Erythroblast (primary cell): ENCODE measurements around the gene OSTM1.

Source experiments
- DNase-seq, 2 experiments: peaks; one replicate each; lab custom pipeline; 2025; lab: John Stamatoyannopoulos, UW
- GATA1 ChIP-seq: IDR thresholded peaks from 2 replicates; pipeline ENCODE4 v1.6.1; 2011; ENCODE audit warnings: low read depth, mild to moderate bottlenecking, control low read depth, low read length, moderate library complexity
- POLR2A ChIP-seq: IDR thresholded peaks from 2 replicates; pipeline ENCODE4 v1.6.1; 2011; ENCODE audit warnings: mild to moderate bottlenecking, low read length

OSTM1 gene

DNA sequence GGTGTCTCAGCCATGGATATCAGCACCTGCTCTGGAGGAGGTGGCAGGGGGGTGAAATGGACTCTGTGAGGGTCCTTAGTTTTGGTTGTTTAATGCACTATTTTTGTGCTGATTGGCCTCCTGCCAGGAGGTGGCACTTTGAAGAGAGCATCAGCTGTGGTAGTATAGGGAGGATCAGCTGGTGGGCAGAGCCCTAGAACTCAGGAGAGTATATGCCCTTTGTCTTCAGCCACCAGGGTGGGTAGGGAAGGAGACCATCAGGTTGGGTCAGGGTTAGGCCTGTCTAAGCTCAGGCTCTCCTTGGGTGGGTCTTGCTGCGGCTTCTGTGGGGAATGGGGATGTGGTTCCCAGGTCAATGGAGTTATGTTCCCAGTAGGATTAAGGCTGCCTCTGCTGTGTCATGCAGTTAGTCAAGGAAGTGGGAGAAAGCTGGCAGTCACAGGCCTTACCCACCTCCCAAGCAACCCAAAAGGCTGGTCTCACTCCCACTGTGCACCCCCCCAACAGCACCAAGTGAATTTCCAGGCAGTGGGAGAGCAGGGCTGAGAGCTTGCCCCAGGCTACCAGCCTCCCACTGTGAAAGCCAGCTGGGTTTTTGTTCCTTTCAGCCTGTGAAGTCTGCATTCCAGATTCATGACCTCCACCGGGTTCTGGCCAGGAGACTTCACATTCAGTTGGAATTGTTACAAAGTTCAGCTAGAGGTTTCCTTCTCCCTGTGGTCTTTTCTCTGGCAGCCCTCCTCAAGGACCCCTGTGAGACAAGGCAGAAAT is 5.7 kb upstream of the OSTM1 start:
- TF ChIP-seq POLR2A = no peak
- no peak for TF ChIP-seq GATA1

DNA sequence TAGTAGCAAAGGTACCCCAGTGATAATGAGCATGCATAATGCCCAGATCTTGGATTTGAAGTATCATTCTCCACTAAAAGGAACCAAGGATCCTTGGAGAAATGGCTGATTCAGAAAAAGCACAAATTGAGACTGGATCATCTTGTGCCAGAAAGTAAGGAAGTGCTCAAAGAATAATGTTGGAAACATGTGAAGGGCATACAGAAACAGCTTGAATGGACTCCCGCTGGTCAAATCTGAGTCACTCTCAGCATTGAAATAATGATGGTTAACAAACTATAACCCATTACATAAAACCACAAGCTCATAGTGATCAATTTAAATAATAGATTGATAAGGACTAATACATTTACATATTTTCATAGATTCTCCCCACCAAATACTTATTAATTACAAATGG is 3.6 kb upstream of the OSTM1 start:
- DNase-seq = no peak
- no peak for TF ChIP-seq POLR2A
- no peak for TF ChIP-seq GATA1

More for the DNA sequence above, 5.7 kb upstream of the OSTM1 start:
- DNase-seq = no peak

DNA sequence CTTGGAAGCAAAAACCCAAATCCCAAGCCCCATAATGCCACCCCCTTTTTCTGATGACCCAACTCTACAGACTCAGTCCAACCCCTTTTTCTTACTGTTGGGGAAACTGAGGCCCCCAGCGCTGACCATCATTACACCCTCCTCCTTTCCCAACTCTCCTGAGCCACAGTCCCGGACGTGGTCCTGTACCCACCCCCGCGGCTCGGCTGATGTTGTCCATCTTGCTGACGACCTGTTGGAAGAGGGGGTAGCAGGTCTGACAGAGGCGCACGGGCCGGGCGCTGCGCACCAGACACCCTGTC is 533 bp downstream of the OSTM1 start:
- no peak for TF ChIP-seq POLR2A
- no peak for TF ChIP-seq GATA1
- DNase-seq = no peak

DNA sequence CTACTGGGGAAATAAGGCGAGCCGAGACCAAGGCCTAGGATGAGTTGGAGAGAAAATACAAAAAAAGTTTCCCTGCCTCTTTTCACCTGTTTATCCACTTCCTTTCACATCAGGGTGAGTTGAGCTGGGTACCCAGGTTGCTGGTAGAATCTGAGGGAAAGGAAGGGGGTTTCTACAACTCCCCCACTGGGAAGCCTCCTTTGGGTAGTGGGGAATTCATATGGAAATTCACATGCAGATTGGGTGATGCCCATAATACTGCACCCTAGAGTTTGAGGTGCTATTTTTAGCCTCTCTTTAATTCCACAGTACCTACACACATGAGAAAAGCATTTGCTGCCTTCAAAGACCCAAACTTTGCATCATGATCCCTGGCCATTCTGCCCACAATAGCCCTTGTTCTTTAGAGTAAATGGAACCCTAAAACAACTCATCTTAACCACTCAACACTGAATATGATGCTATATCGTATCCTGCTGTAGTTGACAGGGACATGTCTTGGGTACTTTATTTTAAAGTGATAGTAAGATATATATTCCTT is 2.7 kb downstream of the OSTM1 start:
- TF ChIP-seq POLR2A (no peak), GATA1 (no peak)

DNA sequence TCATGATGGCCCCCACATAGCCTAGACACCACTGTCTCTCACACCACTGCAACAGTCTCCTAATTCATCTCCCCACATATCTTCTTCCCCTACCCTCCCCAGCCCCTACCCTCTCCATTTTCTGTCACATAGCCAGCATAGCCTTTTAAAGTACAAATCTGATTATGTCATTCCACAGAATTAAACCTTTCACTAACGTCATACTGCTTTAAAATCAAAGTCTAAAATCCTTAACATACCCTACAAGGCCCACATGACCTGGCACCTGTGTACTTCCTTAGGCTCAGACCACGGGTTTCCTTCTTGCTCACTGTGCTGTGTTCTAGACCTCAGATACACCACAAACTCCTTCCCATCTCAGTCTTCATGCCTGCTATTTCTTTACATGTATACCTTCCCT is 5.9 kb downstream of the OSTM1 start:
- TF ChIP-seq GATA1 = no peak
- no peak for TF ChIP-seq POLR2A
- DNase-seq = no peak

More for the DNA sequence above, 2.7 kb downstream of the OSTM1 start:
- no peak for DNase-seq

DNA sequence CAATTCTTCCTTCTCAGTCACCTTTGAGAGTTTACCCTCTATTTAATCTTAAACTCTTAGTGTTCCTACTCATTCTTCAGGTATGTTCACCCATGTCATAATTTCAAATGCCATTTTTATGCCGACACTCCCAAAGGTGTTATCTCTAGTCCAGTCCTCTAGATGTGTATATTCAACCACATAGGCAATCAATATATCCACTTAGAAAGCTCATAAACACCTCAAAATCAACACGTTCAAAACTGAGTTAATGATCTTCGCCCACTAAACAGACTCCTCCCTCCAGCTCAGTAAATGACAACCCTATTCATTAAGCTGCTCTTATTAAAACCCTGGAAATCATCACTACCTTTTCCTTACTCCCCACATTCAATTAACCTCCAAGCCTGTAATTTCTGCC is 6.4 kb downstream of the OSTM1 start:
- TF ChIP-seq GATA1 (no peak), POLR2A (no peak)
- no peak for DNase-seq

DNA sequence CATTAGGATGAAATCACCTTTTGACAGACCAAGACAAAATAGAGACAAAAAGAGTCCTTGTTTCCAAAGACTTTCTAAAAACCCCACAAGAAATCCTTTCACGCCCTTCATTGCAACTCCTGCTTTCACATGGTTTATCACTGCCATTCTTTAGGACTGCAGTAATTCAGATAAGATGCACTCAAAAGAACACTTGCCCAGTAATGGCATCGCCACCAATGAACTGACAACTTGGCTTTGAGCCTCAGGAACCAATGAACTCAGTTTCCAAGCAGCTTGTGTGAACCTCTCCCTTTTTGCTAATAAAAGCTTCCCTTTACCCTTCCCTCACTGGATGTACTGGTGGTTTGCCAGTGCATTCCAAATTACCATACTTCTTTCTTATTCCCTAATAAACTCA is 21.8 kb downstream of the OSTM1 start:
- DNase-seq = peak; percentile 34 to 73
- no peak for TF ChIP-seq GATA1
- TF ChIP-seq POLR2A = no peak

DNA sequence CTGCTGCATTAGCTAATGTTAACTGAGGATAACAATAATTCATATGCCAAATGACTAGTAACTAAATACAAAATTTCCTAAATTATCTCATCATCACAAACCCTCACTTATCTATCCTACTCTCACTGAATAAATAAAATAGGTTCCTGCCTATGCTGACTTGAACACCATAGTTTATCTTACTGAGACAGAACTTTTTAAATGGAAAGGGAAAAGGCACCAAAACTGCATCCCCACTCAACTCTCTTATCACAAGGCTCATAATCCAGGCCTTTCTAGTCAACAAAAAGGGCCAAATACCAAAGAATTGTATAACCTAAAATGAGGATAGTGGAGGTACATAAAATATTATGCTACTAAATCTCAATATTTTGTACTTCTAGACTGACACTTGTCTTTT is 23.1 kb downstream of the OSTM1 start:
- TF ChIP-seq GATA1 = no peak
- no peak for TF ChIP-seq POLR2A
- DNase-seq = peak in 1 of 2 experiments; percentile 28

DNA sequence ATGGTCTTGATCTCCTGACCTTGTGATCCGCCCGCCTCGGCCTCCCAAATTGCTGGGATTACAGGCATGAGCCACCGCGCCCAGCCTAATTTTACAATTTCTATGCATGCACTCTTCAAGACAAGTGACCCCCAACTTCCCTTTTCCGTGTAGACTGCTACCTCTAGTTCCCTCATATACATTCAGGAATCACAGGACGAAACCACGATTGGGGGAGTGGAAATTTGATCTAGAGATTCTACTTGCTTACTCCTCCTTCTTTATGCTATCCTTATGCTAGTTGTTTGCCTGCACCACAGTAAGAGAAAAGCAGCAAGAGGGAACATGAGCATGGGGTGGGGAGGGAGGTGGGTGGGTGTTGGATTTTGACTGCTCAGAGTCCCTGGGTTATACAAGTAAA is 34.9 kb downstream of the OSTM1 start:
- no peak for DNase-seq
- TF ChIP-seq POLR2A (no peak), GATA1 (no peak)

DNA sequence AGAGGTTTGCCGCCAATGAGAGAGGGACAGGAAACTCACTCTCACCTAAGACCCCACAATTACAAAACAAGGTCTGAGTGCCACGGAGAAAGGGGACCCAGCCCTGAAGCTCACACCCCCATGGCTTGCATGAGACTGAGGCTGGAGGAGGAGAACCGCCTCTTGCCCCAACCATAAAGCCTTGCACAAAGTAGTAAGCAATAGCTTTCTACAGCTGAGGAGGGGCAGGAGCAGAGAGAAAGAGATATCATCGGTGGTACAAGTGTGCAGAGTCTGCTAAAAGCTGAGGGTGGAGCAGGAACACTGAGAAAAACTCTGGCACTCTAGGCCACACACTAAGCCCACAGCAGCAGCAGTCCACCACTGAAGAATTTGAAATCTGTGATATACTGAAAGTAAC is 37.7 kb downstream of the OSTM1 start:
- TF ChIP-seq GATA1 (no peak), POLR2A (no peak)
- no peak for DNase-seq

DNA sequence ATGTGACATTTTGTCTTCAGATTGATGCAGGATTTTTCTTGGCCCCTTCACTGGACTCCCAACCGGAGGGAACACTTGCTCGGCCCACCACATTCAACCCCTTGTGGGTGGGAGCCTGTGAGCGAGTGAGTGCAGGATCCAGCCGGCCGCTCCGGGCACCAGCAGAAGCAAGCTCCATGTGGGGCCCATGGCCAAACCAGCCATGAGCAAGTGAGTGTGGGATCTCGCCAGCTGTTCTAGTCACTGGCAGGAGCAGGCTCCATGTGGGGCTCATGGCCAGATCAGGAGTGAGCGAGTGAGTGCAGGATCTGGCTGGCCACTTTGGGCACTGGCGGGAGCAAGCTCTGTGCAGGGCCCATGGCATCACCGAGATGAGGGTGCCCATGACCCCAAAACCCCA is 42.6 kb downstream of the OSTM1 start:
- no peak for DNase-seq
- TF ChIP-seq GATA1 = no peak
- TF ChIP-seq POLR2A = no peak

DNA sequence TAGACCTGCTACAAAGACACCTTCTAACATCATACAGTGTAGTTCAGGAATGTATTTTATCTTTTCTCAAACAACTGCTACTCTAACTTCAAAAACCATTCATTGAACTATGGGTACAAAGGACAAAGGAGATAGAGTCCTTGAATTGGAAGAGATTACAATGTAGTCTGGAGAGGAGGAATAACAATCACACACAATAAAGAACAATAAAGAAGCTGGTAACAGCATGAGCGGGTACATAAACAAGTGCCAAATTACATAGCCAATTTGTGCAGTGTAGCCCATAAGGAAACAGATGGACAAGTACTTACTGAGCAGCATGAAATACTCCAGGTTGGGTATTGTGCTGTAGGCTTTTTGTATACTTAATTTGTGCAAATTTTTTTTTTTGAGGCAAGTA is 44.3 kb downstream of the OSTM1 start:
- DNase-seq = no peak

DNA sequence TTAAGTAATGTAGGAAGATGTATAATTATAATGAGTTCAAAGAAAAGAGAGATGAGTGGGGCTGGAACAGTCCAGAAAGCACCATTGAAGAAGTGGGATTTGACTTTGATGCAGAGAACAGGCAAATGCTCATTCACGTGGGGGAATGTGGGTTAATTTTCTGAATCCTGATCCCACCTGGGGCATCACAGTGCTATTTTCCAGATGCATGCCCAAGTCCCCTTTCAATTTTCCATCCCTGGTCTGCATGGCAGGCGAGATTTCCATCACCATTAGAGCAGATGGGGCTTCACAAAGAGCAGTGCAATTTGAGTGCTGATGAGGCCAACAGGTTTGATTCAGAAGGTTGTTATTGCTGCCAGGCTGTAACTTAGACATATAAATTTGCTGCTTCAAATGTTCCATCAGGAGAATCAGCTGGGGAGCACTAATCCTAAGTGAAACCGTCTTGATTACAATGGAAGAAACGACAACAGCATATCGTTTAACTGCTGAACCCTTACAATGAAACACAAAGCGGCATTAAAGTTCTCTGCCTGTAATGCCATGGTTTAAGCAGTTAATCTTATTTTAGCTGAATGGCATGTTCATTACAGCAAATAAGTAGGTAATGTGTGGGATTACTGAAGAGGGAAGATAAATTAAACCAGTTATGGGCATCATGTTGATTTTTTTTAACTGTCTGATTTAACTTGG is 45.2 kb downstream of the OSTM1 start:
- TF ChIP-seq GATA1 (no peak), POLR2A (no peak)
- no peak for DNase-seq

More for the DNA sequence above, 44.3 kb downstream of the OSTM1 start:
- TF ChIP-seq POLR2A (no peak), GATA1 (no peak)

DNA sequence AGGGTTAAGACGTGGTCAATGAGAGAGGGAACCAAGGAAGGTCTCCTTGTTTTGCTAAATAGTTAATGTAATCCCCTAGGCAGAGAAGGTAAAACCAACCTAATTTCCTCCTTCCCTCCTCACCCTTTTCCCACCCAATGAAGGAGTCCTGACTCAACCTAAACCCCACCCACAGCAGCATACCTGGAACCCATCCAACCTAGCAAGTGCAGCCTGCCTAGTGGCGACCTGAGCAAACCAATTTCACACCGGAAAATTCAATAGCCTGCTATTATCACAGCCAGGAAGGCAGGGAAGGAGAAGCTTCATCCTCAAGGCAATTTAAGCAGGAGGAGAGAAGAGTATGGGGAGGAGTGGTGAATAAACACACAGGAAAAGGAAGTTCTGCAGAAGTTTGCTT is 46.9 kb downstream of the OSTM1 start:
- TF ChIP-seq POLR2A (no peak), GATA1 (no peak)
- DNase-seq = no peak
